HG02870 (cell line): ENCODE data around the gene ACTG2.
A peak's percentile ranks its signal among the peaks of the same experiment; 100 is the strongest.

Source experiments
- ATAC-seq: cut with Tn5 transposase; IDR thresholded peaks from one replicate; pipeline ENCODE4 v1.9.1; 2021; ENCODE audit warnings: mild to moderate bottlenecking, moderate library complexity; ENCODE audit not compliant: unreplicated experiment

The ACTG2 gene

GRCh38 chr2:73963385-73964120, 70.7 kb downstream of the ACTG2 start:
- peak; percentile 76 for ATAC-seq

- no peak for ATAC-seq
These were observed 71.4 kb downstream of the ACTG2 start for GRCh38 chr2:73964223-73964622.

GRCh38 chr2:73965053-73965452, 72.2 kb downstream of the ACTG2 start:
- no peak for ATAC-seq

- ATAC-seq: no peak
These were observed 75.6 kb downstream of the ACTG2 start for GRCh38 chr2:73968357-73968937.

GRCh38 chr2:73969356-73969755, 76.5 kb downstream of the ACTG2 start:
- no peak for ATAC-seq
